ACC112 (cell line): ENCODE results near the gene MRPL17.

Experiments used
- H2AFZ ChIP-seq: fragments of 200-600 bp; sonication (generic); one replicate; pipeline ENCODE4 v1.6.0; 2017; ENCODE audit warnings: antibody characterized with exemption, low read length; ENCODE audit not compliant: unreplicated experiment
- H3K27ac ChIP-seq: fragments of 200-600 bp; sonication (generic); 2 replicates; pipeline ENCODE4 v1.5.1; 2014; ENCODE audit warnings: low read depth, mild to moderate bottlenecking, antibody characterized with exemption, low read length, moderate library complexity
- H3K27me3 ChIP-seq: fragments of 200-600 bp; sonication (generic); 2 replicates; pipeline ENCODE4 v1.6.1; 2014; ENCODE audit warnings: mild to moderate bottlenecking, antibody characterized with exemption, low read length, moderate library complexity, mixed read lengths; ENCODE audit not compliant: insufficient read depth
- H3K36me3 ChIP-seq: fragments of 200-600 bp; sonication (generic); 2 replicates; pipeline ENCODE4 v1.6.1; 2016; ENCODE audit warnings: mild to moderate bottlenecking, antibody characterized with exemption, low read length, moderate library complexity, mixed read lengths; ENCODE audit not compliant: insufficient read depth
- H3K4me1 ChIP-seq: fragments of 200-600 bp; sonication (generic); one replicate; pipeline ENCODE4 v1.6.1; 2016; ENCODE audit warnings: low read length, mixed read lengths; ENCODE audit not compliant: insufficient read depth, unreplicated experiment, control insufficient read depth
- H3K4me3 ChIP-seq: fragments of 200-600 bp; sonication (generic); 2 replicates; pipeline ENCODE4 v1.5.1; 2014; ENCODE audit warnings: mild to moderate bottlenecking, low read depth, low read length
- H3K79me2 ChIP-seq: fragments of 200-600 bp; sonication (generic); one replicate; pipeline ENCODE4 v1.6.0; 2016; ENCODE audit warnings: low read length; ENCODE audit not compliant: control insufficient read depth, unreplicated experiment, insufficient read depth

MRPL17 gene

DNA sequence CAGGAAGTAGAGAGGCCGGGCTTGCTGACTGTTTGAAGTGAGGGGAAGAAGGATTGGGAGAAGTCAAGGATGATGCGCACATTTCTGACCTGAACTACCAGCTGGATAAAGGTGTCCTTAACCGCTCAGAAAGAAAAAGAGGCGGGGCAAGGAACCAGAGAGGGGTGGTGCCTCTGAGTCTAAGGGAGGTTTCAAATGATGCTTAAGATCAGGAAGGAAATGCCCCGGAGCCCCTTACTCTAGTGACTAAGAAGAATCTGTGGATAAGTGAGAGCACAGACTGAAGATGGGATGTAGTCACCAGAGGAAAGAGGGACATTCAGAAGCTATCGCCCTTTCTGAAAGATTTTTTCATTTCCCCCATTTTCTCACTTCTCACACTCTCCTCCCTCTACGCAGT is 40.2 kb downstream of the MRPL17 start:
- Histone ChIP-seq H3K4me1 (peaks cover 20% of the 10 kb centered on the region), H3K36me3 (no peaks in the 10 kb centered on the region), H3K27ac (no peak overlapping the region)

DNA sequence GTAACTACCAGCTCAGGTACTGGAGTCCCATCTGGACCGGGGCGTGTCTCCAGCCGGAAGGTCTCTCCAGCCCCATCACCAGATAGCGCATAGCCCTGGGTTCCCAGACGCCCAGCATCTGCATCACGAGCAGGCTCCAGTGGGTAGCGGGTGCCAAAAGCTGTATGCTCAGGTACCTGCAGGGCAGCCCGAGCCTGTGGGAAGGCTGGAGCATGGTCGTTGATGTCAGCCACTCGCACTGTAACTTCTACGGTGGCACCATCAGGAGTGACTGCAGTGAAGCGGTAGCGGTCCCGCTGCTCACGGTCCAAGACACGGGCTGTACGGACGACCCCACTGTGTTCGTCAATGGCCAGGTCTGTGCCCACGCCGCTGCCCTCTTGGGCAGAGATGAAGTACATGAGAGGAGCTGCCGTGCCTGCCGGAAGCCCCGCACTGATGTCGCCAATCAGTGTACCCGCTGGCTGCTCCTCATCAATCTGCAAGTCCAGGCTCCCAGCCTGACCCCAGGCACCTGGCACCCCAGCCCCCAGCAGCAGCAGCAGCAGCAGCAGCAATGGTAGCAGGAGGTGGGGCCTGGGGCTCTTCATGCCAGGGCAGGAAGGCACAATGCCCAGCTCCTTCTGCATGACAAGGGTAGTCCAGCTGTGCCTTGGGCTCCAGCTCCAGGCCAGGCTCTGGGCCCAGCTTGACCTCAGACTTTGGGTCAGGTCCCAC is 42.0 kb downstream of the MRPL17 start:
- Histone ChIP-seq H3K36me3 (no peaks in the 10 kb centered on the region), H3K27me3 (peaks cover 22% of the 10 kb centered on the region), H3K27ac (no peak overlapping the region), H2AFZ (no peak overlapping the region), H3K4me1 (peaks cover 12% of the 10 kb centered on the region), H3K79me2 (no peaks in the 10 kb centered on the region), H3K4me3 (no peak overlapping the region)

More for the DNA sequence above, 40.2 kb downstream of the MRPL17 start:
- H3K4me3 ChIP-seq = no peak overlapping the region
- peaks cover 31% of the 10 kb centered on the region for H3K27me3 ChIP-seq
- no peak overlapping the region for H2AFZ ChIP-seq
- H3K79me2 ChIP-seq = no peaks in the 10 kb centered on the region

DNA sequence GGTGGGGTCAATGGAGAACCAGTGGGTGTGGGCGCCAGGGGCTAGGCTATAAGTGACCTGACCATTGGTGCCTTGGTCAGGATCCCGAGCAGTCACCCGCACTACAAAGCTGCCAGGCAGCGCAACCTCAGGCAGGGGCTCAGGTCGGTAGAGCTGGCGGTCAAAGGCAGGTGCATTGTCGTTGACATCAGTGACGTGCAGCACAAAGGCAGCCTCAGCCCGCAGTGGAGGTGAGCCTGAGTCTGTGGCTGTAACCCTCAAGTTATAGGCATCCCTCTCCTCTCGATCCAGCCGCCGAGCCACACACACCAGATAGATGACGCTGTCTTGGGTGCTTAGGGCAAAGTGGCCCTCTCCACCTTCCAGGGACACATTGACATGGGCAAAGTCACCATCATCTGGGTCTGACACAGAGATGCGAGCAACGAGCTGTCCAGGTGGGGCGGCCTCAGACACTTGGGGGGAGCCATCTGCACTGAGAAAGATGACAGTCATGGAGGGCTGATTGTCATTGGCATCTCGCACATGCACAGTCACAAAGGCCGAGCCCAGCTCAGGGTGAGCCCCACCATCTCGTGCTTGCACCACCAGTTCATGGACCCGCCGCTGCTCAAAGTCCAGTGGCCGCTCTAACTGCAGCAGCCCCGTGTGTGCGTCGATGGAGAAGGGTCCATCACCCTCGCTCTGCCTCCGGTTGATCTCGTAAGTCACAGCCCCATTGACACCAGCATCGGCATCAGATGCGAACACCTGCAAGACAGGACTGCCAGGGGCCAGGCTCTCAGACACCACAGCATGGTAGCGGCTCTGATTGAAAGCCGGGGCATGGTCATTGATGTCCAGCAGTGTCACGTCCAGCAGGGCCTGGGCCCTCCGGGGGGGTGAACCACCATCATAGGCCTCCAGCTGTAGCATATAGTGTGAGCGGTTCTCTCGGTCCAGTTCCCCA is 42.8 kb downstream of the MRPL17 start:
- H3K27me3 ChIP-seq = peaks cover 22% of the 10 kb centered on the region
- peaks cover 12% of the 10 kb centered on the region for H3K4me1 ChIP-seq
- H3K79me2 ChIP-seq = no peaks in the 10 kb centered on the region
- H3K27ac ChIP-seq = no peak overlapping the region
- no peaks in the 10 kb centered on the region for H3K36me3 ChIP-seq
- H2AFZ ChIP-seq = no peak overlapping the region
- no peak overlapping the region for H3K4me3 ChIP-seq

DNA sequence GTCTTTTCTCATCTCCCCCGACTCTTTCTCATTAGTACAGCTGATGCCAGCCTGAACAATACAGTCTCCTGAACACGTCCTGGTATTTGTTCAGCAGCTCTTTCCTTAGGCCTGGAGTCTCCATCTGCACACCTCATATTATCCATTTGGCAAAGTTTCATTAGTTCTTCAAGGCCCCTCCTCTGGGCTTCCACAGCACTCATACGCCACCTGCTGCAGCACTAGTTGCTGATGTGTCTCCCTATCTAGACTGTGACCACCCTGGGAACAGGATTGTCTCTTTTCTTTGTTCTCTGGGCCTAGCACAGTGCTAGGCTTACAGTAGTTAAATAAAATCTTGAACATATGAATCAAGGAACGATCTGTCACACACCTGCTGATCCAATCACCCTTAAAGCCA is 44.7 kb downstream of the MRPL17 start:
- Histone ChIP-seq H3K36me3 (no peaks in the 10 kb centered on the region), H3K4me3 (no peak overlapping the region), H2AFZ (no peak overlapping the region), H3K79me2 (no peaks in the 10 kb centered on the region), H3K27ac (no peak overlapping the region), H3K27me3 (peaks cover 8% of the 10 kb centered on the region), H3K4me1 (peaks cover 17% of the 10 kb centered on the region)

DNA sequence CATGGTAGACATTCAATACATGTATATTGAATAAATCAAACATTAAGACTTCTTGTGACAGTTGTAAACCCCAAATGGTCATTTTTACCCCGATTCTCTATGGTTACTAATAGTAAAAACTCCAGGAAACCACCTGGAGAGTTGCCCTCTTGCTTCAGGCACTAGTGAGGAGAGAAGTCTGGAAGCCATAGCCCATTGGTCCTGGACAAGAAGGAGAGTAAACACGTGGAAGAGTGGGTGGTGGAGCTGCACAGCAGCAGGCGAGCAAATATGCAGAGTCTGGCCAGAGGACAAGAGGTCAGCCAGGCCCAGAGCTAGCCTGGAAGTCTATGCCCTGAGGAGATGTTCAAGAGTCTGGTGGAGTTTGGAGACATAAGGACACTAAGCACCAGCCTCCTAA is 45.3 kb downstream of the MRPL17 start:
- H3K27ac ChIP-seq = no peak overlapping the region
- H3K36me3 ChIP-seq = no peaks in the 10 kb centered on the region
- H3K79me2 ChIP-seq = no peaks in the 10 kb centered on the region
- H2AFZ ChIP-seq = no peak overlapping the region
- H3K27me3 ChIP-seq = peaks cover 2% of the 10 kb centered on the region
- H3K4me3 ChIP-seq = no peak overlapping the region
- peaks cover 17% of the 10 kb centered on the region for H3K4me1 ChIP-seq

DNA sequence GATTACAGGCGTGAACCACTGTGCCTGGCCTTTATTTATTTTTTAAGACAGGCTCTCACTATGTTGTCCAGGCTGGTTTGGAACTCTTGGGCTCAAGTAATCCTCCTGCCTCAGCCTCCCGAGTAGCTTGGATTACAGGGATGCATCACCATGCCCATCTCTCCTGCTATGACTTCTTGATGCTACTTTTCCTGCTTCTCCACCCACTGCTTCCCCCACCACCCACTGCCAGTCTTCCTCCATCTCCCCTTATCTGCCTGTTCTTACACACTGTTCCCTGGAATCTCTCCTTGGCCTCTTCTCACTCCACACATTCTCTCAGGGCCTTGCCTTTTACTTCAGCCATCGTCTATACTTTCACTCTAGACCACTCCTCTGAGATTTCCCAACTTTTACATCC is 46.7 kb downstream of the MRPL17 start:
- H3K4me3 ChIP-seq = no peak overlapping the region
- H3K27ac ChIP-seq = no peak overlapping the region
- H3K4me1 ChIP-seq = peaks cover 17% of the 10 kb centered on the region
- no peaks in the 10 kb centered on the region for H3K27me3 ChIP-seq
- H3K79me2 ChIP-seq = no peaks in the 10 kb centered on the region
- H3K36me3 ChIP-seq = no peaks in the 10 kb centered on the region
- H2AFZ ChIP-seq = no peak overlapping the region

DNA sequence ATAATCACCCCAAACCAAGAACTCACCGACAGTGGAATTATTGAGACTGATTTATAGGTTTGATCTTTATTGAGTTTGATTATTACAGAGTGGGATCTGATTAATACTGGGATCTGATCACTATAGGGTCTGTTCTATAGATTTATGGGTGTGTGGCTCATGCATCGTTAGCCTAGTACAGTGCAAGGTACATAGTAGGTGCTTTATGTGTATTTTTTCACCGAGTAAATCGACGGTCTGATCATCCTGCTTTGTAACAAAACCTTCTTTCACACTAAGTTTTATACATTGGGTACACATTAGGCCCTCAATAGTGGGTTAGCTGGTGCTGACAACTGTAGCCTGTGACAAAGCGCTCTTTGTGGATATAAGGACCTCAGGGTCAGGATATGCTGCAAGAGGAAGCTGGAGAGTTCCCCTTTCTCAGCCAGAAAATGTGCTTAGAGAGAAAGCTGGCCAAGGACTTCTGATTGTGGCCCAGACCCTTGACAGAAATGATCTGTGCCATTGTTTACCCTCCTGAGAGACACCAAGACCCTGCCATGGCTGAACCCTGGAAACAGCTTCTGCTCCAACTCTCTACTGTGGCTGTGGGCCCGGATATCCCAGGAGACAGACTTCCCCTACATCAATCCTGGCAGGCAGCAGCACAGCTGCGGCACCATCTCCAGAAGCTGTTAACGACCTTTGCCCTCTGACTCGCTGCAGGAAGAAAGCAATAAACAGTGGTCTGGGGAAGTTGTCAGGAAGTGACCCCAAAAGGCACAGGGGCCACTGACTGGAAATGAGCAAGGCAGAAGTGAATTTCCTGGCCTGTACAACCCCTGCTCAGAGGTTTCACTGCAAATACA is 47.8 kb downstream of the MRPL17 start:
- no peak overlapping the region for H2AFZ ChIP-seq
- no peaks in the 10 kb centered on the region for H3K36me3 ChIP-seq
- H3K27me3 ChIP-seq = no peaks in the 10 kb centered on the region
- H3K27ac ChIP-seq = no peak overlapping the region
- H3K4me3 ChIP-seq = no peak overlapping the region
- no peaks in the 10 kb centered on the region for H3K79me2 ChIP-seq
- peaks cover 17% of the 10 kb centered on the region for H3K4me1 ChIP-seq

DNA sequence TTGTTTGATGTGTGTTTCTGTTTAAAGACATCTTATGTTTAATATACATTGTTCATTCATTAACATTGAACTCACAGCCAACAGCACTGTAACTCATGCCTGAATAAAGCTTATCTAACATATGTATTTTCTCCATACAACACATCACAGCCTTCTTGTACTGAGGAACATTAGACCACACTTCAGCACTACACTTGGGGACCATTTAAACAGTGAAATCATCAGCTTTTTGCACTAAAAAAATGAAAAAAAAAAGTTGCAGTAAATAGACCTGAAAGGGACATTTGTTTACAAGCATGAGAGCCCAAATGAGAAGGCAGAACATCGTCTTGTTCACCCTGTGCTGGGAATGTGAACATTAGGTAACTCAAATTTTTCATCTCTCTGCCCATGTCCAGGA is 48.6 kb downstream of the MRPL17 start:
- H3K36me3 ChIP-seq = no peaks in the 10 kb centered on the region
- H3K4me1 ChIP-seq = peaks cover 17% of the 10 kb centered on the region
- no peak overlapping the region for H3K4me3 ChIP-seq
- no peaks in the 10 kb centered on the region for H3K79me2 ChIP-seq
- no peak overlapping the region for H2AFZ ChIP-seq
- no peaks in the 10 kb centered on the region for H3K27me3 ChIP-seq
- no peak overlapping the region for H3K27ac ChIP-seq

DNA sequence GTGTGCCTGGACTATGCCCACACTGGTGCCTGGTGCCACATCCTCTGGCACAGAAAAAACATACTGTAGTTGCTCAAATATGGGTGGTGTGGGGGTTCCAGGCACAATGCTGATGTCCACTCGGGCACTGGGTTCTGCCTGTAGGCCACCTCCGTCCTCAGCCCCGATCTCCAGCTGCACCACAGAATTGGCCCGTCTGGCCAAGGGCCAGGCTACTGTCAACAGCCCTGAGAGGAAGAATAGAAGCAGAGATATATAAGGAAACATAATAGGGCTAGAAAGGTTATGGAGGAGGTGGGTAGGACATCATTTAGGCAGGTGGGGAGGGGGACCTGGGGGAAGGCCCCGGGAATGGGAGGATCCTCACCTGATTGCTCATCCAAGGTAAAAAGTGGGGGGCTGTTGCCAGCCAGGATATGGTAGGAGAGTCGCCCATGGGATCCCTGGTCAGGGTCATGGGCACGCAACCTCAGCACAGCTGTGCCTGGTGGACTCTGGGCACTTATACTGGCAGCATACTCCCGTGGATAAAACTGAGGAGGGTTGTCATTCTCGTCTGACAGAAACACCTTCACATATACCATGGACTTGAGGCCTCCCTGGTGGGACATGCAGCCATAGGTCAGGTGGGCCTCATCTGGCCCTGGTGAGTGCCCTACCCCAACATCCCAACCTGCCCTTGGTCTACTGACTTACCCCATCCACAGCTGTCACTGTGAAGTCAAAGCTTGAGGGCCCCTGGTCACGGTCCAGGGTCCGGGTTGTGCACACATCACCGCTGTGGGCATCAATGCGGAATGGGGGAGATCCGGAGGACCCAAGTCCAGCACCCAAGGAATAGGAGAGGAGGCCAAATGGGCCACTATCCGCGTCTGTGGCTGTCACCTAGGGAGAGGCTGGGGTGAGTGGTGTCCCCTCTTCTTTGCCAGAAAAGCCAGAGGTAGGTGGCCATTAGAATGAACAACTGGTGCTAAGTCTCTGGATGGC is 49.4 kb downstream of the MRPL17 start:
- Histone ChIP-seq H3K4me3 (no peak overlapping the region), H3K36me3 (no peaks in the 10 kb centered on the region), H3K27ac (no peak overlapping the region), H2AFZ (no peak overlapping the region), H3K79me2 (no peaks in the 10 kb centered on the region), H3K27me3 (no peaks in the 10 kb centered on the region), H3K4me1 (peaks cover 17% of the 10 kb centered on the region)
